ENCODE measurements around the gene C9orf78. TPM values are rescaled to one million over a fixed set of nuclear protein-coding genes. Genes with fewer than 3 reads are reported as not detected.
A peak's percentile ranks its signal among the peaks of the same experiment; 100 is the strongest.

Gene C9orf78
- total and polyA plus RNA-seq, 7 donors = 37.1 to 157 (median 53.2) TPM

DNA sequence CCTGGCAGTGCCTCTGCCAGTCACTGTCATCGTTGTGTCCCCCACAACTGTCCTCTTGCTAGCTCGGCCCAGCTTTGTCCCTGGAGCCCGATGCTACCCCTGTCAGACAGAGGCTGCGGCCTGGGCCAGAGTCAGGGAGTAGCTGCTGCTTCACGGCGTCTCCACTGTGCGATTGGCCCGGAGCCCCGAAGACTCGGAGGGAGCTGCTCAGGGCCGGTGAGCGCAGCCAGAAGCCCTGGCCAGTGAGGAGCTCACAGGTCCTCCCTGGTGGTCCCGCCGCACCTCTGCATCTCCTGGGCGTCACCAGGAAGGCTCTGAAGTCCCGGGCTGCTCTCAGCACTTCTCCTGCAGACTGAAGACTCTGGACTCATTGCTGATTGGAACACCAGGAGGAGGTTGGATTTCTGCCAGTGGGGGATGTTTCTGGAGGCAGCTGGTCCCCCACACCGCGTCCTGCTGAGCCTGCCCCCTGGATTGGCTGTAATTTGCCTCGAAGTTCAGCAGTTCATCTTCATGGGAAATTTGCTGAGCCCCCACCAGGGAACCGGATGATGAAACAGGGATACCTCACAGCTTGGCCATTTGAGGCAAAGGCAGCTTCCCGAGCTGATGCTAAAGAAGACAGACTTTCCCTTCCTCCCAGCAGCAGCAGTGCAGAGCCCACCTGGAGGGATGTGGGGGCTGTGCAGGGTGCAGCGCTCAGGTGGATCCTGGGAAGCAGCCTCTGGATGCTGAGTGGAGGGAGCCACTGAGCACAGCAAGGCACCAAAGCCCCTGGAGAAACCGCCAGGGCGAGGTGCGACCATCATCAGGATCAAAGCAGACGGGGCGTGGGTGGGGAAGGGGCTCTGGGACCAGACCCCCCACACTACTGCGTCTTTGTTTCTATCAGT is 45.8 kb upstream of the C9orf78 start:
- Histone ChIP-seq H3K4me3 (no peak overlapping the region), H3K4me1 (peaks cover 13% of the 10 kb centered on the region), H3K36me3 (ENCODE audit: insufficient read depth in 1 of 2, low read depth in 1 of 2) (peaks cover 0 to 37% of the 10 kb centered on the region in 2 donors), H3K27ac (no peak overlapping the region), H3K9me3 (no peaks in the 10 kb centered on the region), H3K27me3 (ENCODE audit: insufficient read depth in 3 of 3, low read length in 2 of 3) (no peaks in the 10 kb centered on the region)
- DNase-seq (peak in 1 of 2 donors; percentile 49), ATAC-seq (no peak)
- 68 to 70% (median 70%) methylated on average over 28 of the region's 28 CpGs for WGBS, 3 donors
- intact Hi-C loops (cut with DNase I) = loop anchor here in 1 of 2 donors (10.0 kb wide), 1 partner anchor 354 kb away; no protein-coding TSS in a partner anchor
- TF ChIP-seq, protein P1, sequence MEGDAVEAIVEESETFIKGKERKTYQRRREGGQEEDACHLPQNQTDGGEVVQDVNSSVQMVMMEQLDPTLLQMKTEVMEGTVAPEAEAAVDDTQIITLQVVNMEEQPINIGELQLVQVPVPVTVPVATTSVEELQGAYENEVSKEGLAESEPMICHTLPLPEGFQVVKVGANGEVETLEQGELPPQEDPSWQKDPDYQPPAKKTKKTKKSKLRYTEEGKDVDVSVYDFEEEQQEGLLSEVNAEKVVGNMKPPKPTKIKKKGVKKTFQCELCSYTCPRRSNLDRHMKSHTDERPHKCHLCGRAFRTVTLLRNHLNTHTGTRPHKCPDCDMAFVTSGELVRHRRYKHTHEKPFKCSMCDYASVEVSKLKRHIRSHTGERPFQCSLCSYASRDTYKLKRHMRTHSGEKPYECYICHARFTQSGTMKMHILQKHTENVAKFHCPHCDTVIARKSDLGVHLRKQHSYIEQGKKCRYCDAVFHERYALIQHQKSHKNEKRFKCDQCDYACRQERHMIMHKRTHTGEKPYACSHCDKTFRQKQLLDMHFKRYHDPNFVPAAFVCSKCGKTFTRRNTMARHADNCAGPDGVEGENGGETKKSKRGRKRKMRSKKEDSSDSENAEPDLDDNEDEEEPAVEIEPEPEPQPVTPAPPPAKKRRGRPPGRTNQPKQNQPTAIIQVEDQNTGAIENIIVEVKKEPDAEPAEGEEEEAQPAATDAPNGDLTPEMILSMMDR (IDR thresholded peaks at IDR 0.05) = no peak

DNA sequence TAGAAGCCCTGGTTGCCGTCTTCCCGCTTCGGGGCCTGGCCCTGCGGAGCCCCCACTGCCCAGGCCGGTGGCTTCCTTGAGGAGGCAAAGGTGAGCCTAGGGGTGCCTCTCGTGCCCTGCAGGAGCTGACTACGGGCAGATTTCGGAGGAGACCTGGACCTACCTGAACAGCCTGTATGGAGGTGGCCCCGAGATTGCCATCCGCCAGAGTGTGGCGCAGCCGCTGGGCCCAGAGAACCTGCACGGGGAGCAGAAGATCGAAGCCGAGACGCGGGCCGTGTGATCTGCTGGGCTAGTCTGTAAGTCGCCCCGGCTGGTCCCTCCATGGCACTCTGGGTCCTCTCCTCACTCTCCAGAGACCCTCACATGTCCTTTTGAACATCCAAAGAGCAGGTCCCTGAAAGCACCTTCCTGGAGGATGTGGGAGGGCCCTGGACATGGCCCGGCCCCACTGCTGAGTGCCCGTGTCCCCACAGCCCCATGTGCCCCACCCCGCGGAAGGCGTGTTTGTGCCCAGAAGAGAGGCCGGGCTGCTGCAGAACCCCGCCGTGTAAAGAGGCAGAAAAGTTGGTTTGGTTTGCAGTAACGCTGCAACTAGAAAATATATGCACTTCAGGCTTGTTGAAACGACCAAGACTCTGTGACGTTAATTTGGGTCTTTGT is 45.0 kb upstream of the C9orf78 start:
- intact Hi-C loops (cut with DNase I) = loop anchor here in 1 of 2 donors (10.0 kb wide), 1 partner anchor 355 kb away; no protein-coding TSS in a partner anchor
- 92 to 94% (median 93%) methylated on average over 31 of the region's 31 CpGs for WGBS, 3 donors

DNA sequence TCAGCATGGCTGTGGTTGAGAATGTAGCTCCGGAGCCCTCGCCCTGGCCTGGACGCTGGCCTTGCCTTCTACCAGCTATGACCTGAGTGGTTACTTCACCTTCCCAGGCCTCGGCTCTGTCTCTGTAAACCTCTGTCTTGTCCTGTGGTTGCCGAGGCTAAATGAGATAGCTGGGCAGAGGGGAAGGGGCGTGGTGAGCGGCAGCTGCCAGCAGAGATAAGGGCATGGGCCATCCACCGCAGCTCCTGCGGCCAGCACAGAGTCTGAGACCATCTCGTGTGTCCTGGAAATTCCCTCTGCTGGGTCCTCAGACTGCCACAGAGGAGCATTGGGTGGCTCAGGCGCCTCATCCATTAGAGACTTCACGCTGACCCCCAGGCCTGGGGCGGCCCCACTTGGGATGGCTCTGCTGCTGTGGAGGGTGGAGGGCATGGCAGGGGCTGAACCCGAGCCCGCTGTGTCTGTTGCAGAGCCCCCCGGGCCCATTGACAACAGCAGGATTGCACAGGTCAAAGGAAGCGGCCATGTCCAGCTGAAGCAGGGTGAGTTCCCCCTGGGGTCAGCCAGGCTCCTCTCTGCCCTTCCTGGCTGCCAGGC is 44.1 kb upstream of the C9orf78 start:
- ATAC-seq (no peak), DNase-seq (peak in 1 of 2 donors; percentile 45)
- 92 to 94% (median 93%) methylated on average over 15 to 17 of the region's 17 CpGs for WGBS, 3 donors
- peaks cover 0 to 37% of the 10 kb centered on the region in 2 donors for H3K36me3 ChIP-seq (ENCODE audit: insufficient read depth in 1 of 2, low read depth in 1 of 2)
- H3K9me3 ChIP-seq = no peaks in the 10 kb centered on the region
- no peaks in the 10 kb centered on the region for H3K27me3 ChIP-seq (ENCODE audit: insufficient read depth in 3 of 3, low read length in 2 of 3)
- no peak overlapping the region for H3K27ac ChIP-seq
- H3K4me1 ChIP-seq = peaks cover 3% of the 10 kb centered on the region
- TF ChIP-seq, protein P1 (IDR thresholded peaks at IDR 0.05) = no peak
- intact Hi-C loops (cut with DNase I) = no loop called here
- no peak overlapping the region for H3K4me3 ChIP-seq

More for the DNA sequence above, 45.0 kb upstream of the C9orf78 start:
- peaks cover 11% of the 10 kb centered on the region for H3K4me1 ChIP-seq
- peak in 1 of 2 donors; percentile 41 for DNase-seq
- no peaks in the 10 kb centered on the region for H3K27me3 ChIP-seq (ENCODE audit: insufficient read depth in 3 of 3, low read length in 2 of 3)
- no peak overlapping the region for H3K27ac ChIP-seq
- H3K4me3 ChIP-seq = no peak overlapping the region
- TF ChIP-seq, protein P1 (IDR thresholded peaks at IDR 0.05) = no peak
- peaks cover 0 to 37% of the 10 kb centered on the region in 2 donors for H3K36me3 ChIP-seq (ENCODE audit: insufficient read depth in 1 of 2, low read depth in 1 of 2)
- no peaks in the 10 kb centered on the region for H3K9me3 ChIP-seq
- no peak for ATAC-seq

GRCh38 chr9:129878291-129878690 is 43.2 kb upstream of the C9orf78 start:
- 89 to 94% (median 93%) methylated on average over 11 of the region's 11 CpGs for WGBS, 3 donors
- Histone ChIP-seq H3K9me3 (no peaks in the 10 kb centered on the region), H3K4me3 (no peak overlapping the region), H3K27ac (no peak overlapping the region), H3K36me3 (ENCODE audit: insufficient read depth in 1 of 2, low read depth in 1 of 2) (peaks cover 0 to 45% of the 10 kb centered on the region in 2 donors), H3K4me1 (no peaks in the 10 kb centered on the region), H3K27me3 (ENCODE audit: insufficient read depth in 3 of 3, low read length in 2 of 3) (no peaks in the 10 kb centered on the region)
- peak in 1 of 2 donors; percentile 52 for DNase-seq
- intact Hi-C loops (cut with DNase I) = no loop called here
- ATAC-seq = no peak
- TF ChIP-seq, protein P1 (IDR thresholded peaks at IDR 0.05) = no peak
